Neural progenitor cell (in vitro differentiated cells): Measurements from ENCODE around the gene SIX3. TPM values are rescaled to one million over a fixed set of nuclear protein-coding genes. Genes with fewer than 3 reads are reported as not detected.

ENCODE experiments used
- DNase-seq: peaks from one replicate; pipeline ENCODE4 v3.0.0-alpha.2; 2016; ENCODE audit warnings: low spot score
- H2AFZ ChIP-seq: fragments of 200-600 bp; sonication (generic); replicated peaks from 2 replicates; pipeline ENCODE4 v1.6.1; 2016; ENCODE audit warnings: antibody characterized with exemption
- H3F3A ChIP-seq: fragments of 200-600 bp; sonication (generic); 2 replicates; pipeline ENCODE4 v1.6.1; 2016; ENCODE audit warnings: antibody characterized with exemption, low read depth
- H3K27ac ChIP-seq: fragments of 200-600 bp; sonication (generic); 2 replicates; pipeline ENCODE4 v1.5.1; 2016; ENCODE audit warnings: mild to moderate bottlenecking
- H3K27me3 ChIP-seq: fragments of 200-600 bp; sonication (generic); 2 replicates; pipeline ENCODE4 v1.6.1; 2016; ENCODE audit warnings: mild to moderate bottlenecking, moderate library complexity
- H3K36me3 ChIP-seq: fragments of 200-600 bp; sonication (generic); 2 replicates; pipeline ENCODE4 v1.5.1; 2016
- H3K4me1 ChIP-seq: fragments of 200-600 bp; sonication (generic); 2 replicates; pipeline ENCODE4 v1.6.1; 2016; ENCODE audit warnings: mixed run types
- H3K4me2 ChIP-seq: fragments of 200-600 bp; sonication (generic); 2 replicates; pipeline ENCODE4 v1.6.1; 2016
- H3K4me3 ChIP-seq: fragments of 200-600 bp; sonication (generic); 2 replicates; pipeline ENCODE4 v1.5.1; 2016
- H3K79me2 ChIP-seq: fragments of 200-600 bp; sonication (generic); 2 replicates; pipeline ENCODE4 v1.6.1; 2016; ENCODE audit warnings: low read depth
- H3K9ac ChIP-seq: fragments of 200-600 bp; sonication (generic); 2 replicates; pipeline ENCODE4 v1.6.1; 2016
- H3K9me3 ChIP-seq: fragments of 200-600 bp; sonication (generic); 2 replicates; pipeline ENCODE4 v1.5.1; 2016; ENCODE audit warnings: low read depth
- H4K20me1 ChIP-seq: fragments of 200-600 bp; sonication (generic); 2 replicates; pipeline ENCODE4 v1.6.1; 2016; ENCODE audit warnings: low read depth
- H3K27ac Mint-ChIP-seq: 3 replicates; pipeline ENCODE4 v1.8.0; 2021; ENCODE audit warnings: mixed read lengths
- H3K27me3 Mint-ChIP-seq: 2 replicates; pipeline ENCODE4 v1.8.0; 2022; ENCODE audit warnings: low read depth, mild to moderate bottlenecking, inconsistent platforms, moderate library complexity, mixed read lengths; ENCODE audit not compliant: insufficient read depth
- H3K36me3 Mint-ChIP-seq: 3 replicates; pipeline ENCODE4 v1.8.0; 2021; ENCODE audit warnings: mixed read lengths
- H3K4me1 Mint-ChIP-seq: 3 replicates; pipeline ENCODE4 v1.8.0; 2021; ENCODE audit warnings: mixed read lengths
- H3K4me3 Mint-ChIP-seq: 3 replicates; pipeline ENCODE4 v1.8.0; 2021; ENCODE audit warnings: mild to moderate bottlenecking, moderate library complexity, mixed read lengths
- H3K9me3 Mint-ChIP-seq: 3 replicates; pipeline ENCODE4 v1.8.0; 2020; ENCODE audit warnings: mixed read lengths
- CTCF ChIP-seq: fragments of 200-600 bp; sonication (generic); IDR thresholded peaks from 2 replicates; pipeline ENCODE4 v1.5.1; 2017; ENCODE audit warnings: antibody characterized with exemption, mild to moderate bottlenecking
- EZH2 ChIP-seq: fragments of 200-600 bp; sonication (generic); IDR thresholded peaks from 2 replicates; pipeline ENCODE4 v1.6.1; 2017; ENCODE audit warnings: antibody characterized with exemption, mild to moderate bottlenecking, moderate library complexity
- EZH2phosphoT487 ChIP-seq: fragments of 200-600 bp; sonication (generic); IDR thresholded peaks from 2 replicates; pipeline ENCODE4 v1.6.1; 2017; ENCODE audit warnings: antibody characterized with exemption
- total RNA-seq: library from RNA; depleted of rRNA; stranded (reverse); fragments of >200 nt; gene quantifications from 2 replicates; pipeline ENCODE4 v1.2.3, GENCODE V29; 2015; ENCODE audit warnings: low replicate concordance

The SIX3 gene
- total RNA-seq, 1 donor from 2014 or later = 14.5 TPM

GRCh38 chr2:44909831-44910230 lies 31.7 kb upstream of the SIX3 start:
- Mint-ChIP-seq H3K4me1 (no peaks in the 10 kb centered on the region), H3K27me3 (peaks cover 14% of the 10 kb centered on the region), H3K9me3 (peaks cover 28% of the 10 kb centered on the region), H3K4me3 (no peak overlapping the region), H3K36me3 (peaks cover 2% of the 10 kb centered on the region), H3K27ac (no peak overlapping the region)
- peaks cover under 1% of the 10 kb centered on the region for H3F3A ChIP-seq
- H3K4me1 ChIP-seq = peaks cover 4% of the 10 kb centered on the region
- H2AFZ ChIP-seq = no peak overlapping the region
- no peaks in the 10 kb centered on the region for H3K9me3 ChIP-seq
- no peak for DNase-seq
- H3K4me3 ChIP-seq = no peak overlapping the region
- no peak overlapping the region for H3K9ac ChIP-seq
- no peaks in the 10 kb centered on the region for H3K79me2 ChIP-seq
- no peak overlapping the region for H3K27ac ChIP-seq
- no peaks in the 10 kb centered on the region for H3K27me3 ChIP-seq
- H4K20me1 ChIP-seq = no peaks in the 10 kb centered on the region
- no peaks in the 10 kb centered on the region for H3K36me3 ChIP-seq
- H3K4me2 ChIP-seq = no peak overlapping the region
- TF ChIP-seq EZH2 (no peak), CTCF (no peak), EZH2phosphoT487 (no peak)

- H3K9me3 ChIP-seq = no peaks in the 10 kb centered on the region
- H3K79me2 ChIP-seq = no peaks in the 10 kb centered on the region
- Mint-ChIP-seq H3K4me1 (peaks cover 7% of the 10 kb centered on the region), H3K27ac (no peak overlapping the region), H3K4me3 (no peak overlapping the region), H3K27me3 (peaks cover 5% of the 10 kb centered on the region), H3K9me3 (peaks cover 28% of the 10 kb centered on the region), H3K36me3 (peaks cover 2% of the 10 kb centered on the region)
- H3K4me1 ChIP-seq = peaks cover 15% of the 10 kb centered on the region
- H3K27ac ChIP-seq = no peak overlapping the region
- no peak for DNase-seq
- H3K4me3 ChIP-seq = no peak overlapping the region
- H3K36me3 ChIP-seq = no peaks in the 10 kb centered on the region
- H3K27me3 ChIP-seq = no peaks in the 10 kb centered on the region
- H3F3A ChIP-seq = no peaks in the 10 kb centered on the region
- TF ChIP-seq EZH2phosphoT487 = no peak
- no peak for TF ChIP-seq EZH2
- no peak for TF ChIP-seq CTCF
- no peak overlapping the region for H2AFZ ChIP-seq
- H4K20me1 ChIP-seq = no peaks in the 10 kb centered on the region
- H3K4me2 ChIP-seq = no peak overlapping the region
- no peak overlapping the region for H3K9ac ChIP-seq
Measured at GRCh38 chr2:44912660-44913059, 28.8 kb upstream of the SIX3 start.

- no peaks in the 10 kb centered on the region for H3K9me3 ChIP-seq
- H3K27me3 Mint-ChIP-seq = peaks cover 7% of the 10 kb centered on the region
- no peak overlapping the region for H3K4me3 ChIP-seq
- H2AFZ ChIP-seq = no peak overlapping the region
- no peaks in the 10 kb centered on the region for H3K27me3 ChIP-seq
- no peaks in the 10 kb centered on the region for H3K79me2 ChIP-seq
- peaks cover 2% of the 10 kb centered on the region for H3K36me3 Mint-ChIP-seq
- no peaks in the 10 kb centered on the region for H3K36me3 ChIP-seq
- H3K27ac Mint-ChIP-seq = no peak overlapping the region
- no peak for TF ChIP-seq EZH2phosphoT487
- TF ChIP-seq CTCF = no peak
- TF ChIP-seq EZH2 = no peak
- no peaks in the 10 kb centered on the region for H4K20me1 ChIP-seq
- no peak overlapping the region for H3K27ac ChIP-seq
- no peak for DNase-seq
- no peak overlapping the region for H3K4me3 Mint-ChIP-seq
- H3F3A ChIP-seq = peaks cover 6% of the 10 kb centered on the region
- no peak overlapping the region for H3K9ac ChIP-seq
- H3K4me2 ChIP-seq = no peak overlapping the region
- H3K9me3 Mint-ChIP-seq = peaks cover 16% of the 10 kb centered on the region
- H3K4me1 ChIP-seq = peaks cover 23% of the 10 kb centered on the region
- peaks cover 7% of the 10 kb centered on the region for H3K4me1 Mint-ChIP-seq
Measured at GRCh38 chr2:44916291-44916690, 25.2 kb upstream of the SIX3 start.
